T47D (cell line): Measurements from ENCODE around the gene C5orf15.
"Not testable (repeated sequence)": the region's sequence is repeated elsewhere in the genome, so short reads cannot be mapped to it uniquely, and the experiment has no call there.

Experiments used
- DNase-seq, 2 experiments: peaks; one replicate each; pipeline versions ENCODE4 v3.0.0 to v3.0.0-alpha.2; 2011 to 2012; ENCODE audit warnings: low read depth in 1 of 2, low spot score in 1 of 2
- JUND ChIP-seq: IDR thresholded peaks from 2 replicates; pipeline ENCODE4 v1.6.1; 2012; ENCODE audit warnings: low read depth
- in situ Hi-C: cut with HindIII; loops from 2 replicates; pipeline ENCODE4 v1.10.0; 2016; ENCODE audit warnings: low sequenced_read_pairs, low pct_unique_long_range_greater_than_20kb

C5orf15 gene

GRCh38 chr5:133947431-133947841 lies 21.0 kb downstream of the C5orf15 start:
- no peak for DNase-seq
- no peak for TF ChIP-seq JUND
- in situ Hi-C loops = no loop called here

- in situ Hi-C loops = no loop called here
- DNase-seq = no peak
- no peak for TF ChIP-seq JUND
These were observed 22.9 kb downstream of the C5orf15 start for GRCh38 chr5:133945568-133945967.

DNA sequence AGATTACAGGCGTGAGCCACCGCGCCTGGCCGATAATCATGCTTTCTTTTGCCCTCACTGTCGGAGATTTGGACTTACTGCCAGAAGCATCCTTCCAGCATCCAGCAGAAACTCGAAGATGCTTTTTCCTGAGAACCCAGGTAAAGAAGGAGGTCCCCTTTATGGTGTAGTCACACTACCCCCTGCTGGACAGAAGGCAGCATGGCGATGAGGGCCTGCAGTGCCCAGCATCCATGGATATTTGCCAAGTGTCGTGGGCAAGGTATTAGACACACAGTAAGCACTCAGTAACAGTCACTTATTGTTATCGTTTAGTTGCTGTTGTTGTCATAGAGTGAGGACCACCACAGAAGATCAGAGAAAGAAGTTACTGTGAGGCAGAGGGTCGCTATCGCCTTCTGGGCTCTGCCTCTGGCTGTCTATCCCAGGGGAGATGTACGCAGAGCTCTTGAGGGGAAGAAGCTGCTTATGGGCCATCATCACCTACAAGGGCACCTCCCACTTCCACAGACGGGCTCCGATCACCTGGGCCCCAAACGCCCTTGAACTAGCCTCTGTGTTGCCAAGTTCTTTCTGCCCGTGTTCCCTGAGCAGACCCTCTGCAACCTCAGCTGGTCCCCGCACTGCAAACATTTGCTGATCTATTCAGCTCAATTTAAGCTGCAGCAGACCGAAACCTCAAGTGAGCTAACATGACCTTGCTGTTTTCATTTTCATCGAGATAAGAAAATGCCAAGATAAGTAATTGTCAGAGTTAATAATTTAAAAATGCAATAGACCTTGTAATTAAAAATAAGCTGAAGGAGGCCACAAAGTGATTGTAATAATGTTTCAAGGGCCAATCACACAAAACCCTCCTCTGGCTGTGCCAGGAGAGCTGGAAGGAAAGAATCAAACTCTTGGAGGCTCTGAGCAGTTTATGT lies 23.9 kb downstream of the C5orf15 start:
- in situ Hi-C loops = no loop called here
- peak; percentile 33 to 72 for DNase-seq
- TF ChIP-seq JUND = no peak

DNA sequence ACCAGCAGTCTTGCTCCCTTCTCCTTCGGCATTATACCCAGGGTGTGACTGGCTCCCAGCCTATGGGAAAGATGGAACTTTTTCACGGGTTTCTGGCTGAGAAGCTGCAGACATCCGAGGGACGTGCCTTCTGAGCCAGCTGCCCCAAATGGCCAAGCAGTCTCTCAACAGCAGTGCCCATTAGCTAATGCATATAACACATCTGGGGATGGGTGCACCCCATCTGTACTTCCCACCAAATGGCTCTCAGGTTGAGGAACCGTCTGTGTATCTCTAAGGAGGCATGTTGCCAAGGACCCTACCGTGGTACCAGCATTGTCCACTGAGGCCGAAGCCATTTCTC lies 25.0 kb downstream of the C5orf15 start:
- in situ Hi-C loops = no loop called here
- DNase-seq = no peak
- TF ChIP-seq JUND = no peak

DNA sequence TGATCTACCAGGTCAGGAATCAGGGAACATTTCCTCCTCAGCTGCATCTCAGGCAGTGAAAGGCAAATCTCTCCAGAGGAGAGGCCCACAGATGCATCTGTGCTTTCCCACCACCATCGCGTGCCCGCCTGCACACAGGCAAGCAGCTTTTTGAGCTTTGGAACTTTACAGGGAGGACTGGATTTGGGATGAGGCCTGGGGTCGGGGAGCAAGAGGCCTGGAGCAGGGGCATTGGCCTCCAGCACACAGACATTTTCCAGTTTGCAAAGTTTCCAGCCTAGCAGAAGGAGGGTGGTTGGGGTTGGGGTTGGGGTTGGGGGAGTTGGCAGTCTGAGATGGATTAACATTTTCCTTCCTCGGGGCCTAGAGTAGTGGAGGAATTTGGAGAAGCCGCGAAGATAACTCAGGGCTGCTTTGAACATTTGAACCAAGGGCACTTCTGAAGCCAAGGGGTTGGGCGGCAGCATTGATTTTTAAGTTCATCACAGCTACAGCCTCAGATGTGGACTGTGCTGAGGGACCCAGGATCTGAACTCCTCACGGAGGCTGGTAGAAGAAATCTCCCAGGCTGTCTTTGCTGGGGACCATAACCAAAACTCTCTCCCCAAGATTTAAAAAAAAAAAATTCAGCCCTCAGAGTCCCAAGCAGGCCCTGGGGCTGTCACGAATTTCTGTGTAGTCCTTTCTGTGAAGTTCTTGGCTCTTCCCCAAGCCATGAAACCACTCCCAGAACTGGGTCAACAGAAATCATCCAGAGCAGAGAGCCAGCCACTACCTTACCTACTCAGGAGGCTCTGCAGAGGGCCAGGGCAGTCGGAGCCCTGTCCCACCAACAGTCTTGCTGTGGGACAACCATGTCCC lies 25.6 kb downstream of the C5orf15 start:
- DNase-seq = peak; percentile 38 to 65
- TF ChIP-seq JUND = no peak
- in situ Hi-C loops = no loop called here

GRCh38 chr5:133941456-133942196 lies 26.8 kb downstream of the C5orf15 start:
- TF ChIP-seq JUND = no peak
- in situ Hi-C loops = no loop called here
- no peak for DNase-seq

DNA sequence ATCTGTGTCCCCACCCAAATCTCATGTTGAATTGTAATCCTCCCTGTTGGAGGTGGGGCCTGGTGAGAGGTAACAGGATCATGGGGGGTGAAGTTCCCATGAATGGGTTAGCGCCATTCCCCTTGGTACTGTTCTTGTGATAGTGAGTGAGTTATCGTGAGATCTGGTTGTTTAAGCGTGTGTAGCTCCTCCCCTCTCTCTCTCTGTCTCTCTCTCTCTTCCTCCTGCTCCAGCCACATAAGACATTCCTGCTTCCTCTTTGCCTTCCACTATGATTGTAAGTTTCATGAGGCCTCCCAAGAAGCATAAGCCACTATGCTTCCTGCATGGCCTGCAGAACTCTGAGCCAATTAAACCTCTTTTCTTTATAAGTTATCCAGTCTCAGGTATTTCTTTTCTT lies 28.8 kb downstream of the C5orf15 start:
- no peak for TF ChIP-seq JUND
- in situ Hi-C loops = no loop called here
- DNase-seq = no peak

DNA sequence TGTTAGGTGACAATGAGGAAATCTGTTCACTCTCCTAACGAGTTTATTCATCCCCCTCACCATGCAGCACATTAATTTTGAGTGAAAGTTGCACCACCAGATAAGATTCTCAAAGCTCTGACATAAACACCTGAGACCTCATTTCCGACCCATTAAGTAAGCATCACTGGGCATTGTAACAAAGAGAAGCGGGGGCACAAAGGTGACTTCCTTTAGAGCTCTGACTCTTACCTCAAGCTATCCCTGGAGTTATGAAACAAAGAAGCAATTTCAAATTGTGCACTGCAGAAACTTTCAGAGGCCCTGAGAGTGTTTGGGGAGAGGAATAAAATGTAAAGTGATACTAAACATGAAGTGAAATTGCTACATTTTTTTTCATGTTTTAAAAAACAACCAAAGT lies 29.5 kb downstream of the C5orf15 start:
- no peak for DNase-seq
- no peak for TF ChIP-seq JUND
- in situ Hi-C loops = no loop called here

DNA sequence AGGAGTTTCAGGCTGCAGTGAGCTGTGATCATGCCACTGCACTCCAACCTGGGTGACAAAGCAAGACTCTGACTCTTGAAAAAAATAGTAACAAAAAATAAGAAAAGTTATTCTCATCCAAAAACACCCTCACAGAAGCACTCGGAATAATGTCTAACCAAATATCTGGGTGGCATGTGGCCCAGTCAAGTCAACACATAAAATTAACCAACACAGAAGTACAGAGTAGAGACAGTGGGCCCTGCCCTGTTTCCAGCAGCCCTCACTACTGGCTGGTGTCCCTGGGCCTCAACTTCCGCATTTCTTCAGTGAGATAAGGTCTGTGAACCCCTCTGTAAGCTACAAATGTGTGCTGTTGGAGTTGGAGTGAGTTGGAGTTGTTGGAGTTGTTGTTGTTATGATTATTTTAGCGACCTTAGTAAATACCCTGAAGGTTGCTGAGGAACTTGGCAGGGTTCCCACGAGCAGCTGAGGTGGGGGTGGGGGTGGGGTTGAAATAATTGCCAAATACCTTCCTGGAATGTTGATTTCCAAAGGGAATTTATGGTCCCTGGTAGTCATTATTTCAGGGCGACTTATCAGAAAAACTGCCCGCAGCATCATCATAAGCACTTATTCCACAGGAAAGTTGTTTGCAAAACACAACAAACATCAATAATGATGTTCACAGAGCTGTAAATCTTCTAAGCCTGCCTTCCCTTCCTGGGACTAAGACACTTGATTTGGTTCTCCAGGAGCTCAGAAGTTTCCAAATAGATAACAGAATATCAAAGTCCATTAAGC lies 30.2 kb downstream of the C5orf15 start:
- DNase-seq = peak in 1 of 2 experiments; percentile 55
- in situ Hi-C loops = no loop called here
- TF ChIP-seq JUND = no peak

DNA sequence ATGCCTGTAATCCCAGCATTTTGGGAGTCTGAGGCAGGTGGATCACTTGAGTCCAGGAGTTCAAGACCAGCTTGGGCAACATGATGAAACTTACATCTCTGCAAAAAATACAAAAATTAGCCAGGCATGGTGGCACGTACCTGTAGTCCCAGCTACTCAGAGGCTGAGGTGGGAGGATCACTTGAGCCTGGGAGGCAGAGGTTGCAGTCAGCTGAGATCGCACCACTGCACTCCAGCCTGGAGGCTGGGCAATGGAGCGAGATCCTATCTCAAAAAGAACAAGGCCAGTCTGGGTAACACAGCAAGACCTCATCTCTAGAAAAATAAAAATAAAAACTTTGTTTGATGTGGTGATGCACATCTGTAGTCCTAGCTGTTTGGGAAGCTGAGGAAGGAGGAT lies 30.8 kb downstream of the C5orf15 start:
- DNase-seq, in situ Hi-C loops: not testable (repeated sequence)

DNA sequence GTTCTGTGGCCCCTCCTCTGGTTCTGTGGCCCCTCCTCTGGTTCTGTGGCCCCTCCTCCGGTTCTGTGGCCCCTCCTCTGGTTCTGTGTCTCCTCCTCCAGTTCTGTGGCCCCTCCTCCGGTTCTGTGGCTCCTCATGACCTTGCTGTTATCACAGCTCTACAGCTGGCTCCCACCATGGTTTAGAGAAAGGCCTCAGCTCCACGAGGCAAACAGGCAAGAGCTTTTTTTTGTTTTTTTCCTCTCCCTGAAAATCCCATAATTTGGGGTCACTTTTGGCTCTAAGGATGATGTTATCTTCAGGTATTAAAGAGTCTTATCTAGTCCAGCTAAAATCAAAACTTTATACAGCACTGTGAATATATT lies 31.8 kb downstream of the C5orf15 start:
- in situ Hi-C loops = no loop called here
- DNase-seq = no peak
- no peak for TF ChIP-seq JUND

GRCh38 chr5:133935991-133936650 lies 32.3 kb downstream of the C5orf15 start:
- DNase-seq, in situ Hi-C loops: not testable (repeated sequence)
